ENCODE measurements around the gene TRAF3IP3.

GRCh38 chr1:209727286-209727685 is 28.6 kb upstream of the TRAF3IP3 start:
- no peak for TF ChIP-seq MAX (IDR thresholded peaks at IDR 0.05)
- TF ChIP-seq RAD21 (IDR thresholded peaks at IDR 0.05; ENCODE audit: low read depth): no peak
- no peak for TF ChIP-seq REST (IDR thresholded peaks at IDR 0.05; ENCODE audit: low read depth)
- no peak for TF ChIP-seq USF1 (IDR thresholded peaks at IDR 0.05)
- no peak for TF ChIP-seq EP300 (IDR thresholded peaks at IDR 0.05; ENCODE audit: borderline replicate concordance)
- TF ChIP-seq TAF1 (IDR thresholded peaks at IDR 0.05; ENCODE audit: low read depth): no peak
- TF ChIP-seq NFIC (IDR thresholded peaks at IDR 0.05): no peak
- no peak for TF ChIP-seq CEBPB (IDR thresholded peaks at IDR 0.05)
- TF ChIP-seq EGR1 (IDR thresholded peaks at IDR 0.05): no peak
- TF ChIP-seq CREB1 (IDR thresholded peaks at IDR 0.05; ENCODE audit: low read depth): no peak
- no peak for TF ChIP-seq TEAD4 (IDR thresholded peaks at IDR 0.05)
- TF ChIP-seq FOXM1 (IDR thresholded peaks at IDR 0.05; ENCODE audit: borderline replicate concordance, low read depth): no peak
